ENCODE measurements around the gene ZNF385C.

DNA sequence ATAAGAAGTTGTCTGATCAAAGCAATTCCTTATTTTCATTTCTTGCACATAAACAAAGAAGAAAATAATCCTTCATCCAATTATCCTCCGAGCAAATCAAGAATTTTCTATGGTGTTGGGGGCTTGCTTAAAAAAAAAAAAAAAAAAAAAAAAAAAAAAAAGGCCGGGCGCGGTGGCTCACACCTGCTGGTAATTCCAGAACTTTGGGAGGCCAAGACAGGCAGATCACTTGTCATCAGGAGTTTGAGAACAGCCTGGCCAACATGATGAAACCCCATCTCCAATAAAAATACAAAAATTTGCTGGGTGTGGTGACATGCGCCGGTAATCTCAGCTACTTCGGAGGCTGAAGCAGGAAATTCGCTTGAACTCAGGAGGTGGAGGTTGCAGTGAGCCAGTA lies 112.4 kb downstream of the ZNF385C start:
- TF ChIP-seq EZH2 (IDR thresholded peaks at IDR 0.05; ENCODE audit: low read length) (no peak), CTCF (optimal IDR thresholded peaks at IDR 0.05 in 1 of 3, IDR thresholded peaks at IDR 0.05 in 1 of 3, conservative IDR thresholded peaks at IDR 0.05 in 1 of 3; ENCODE audit: extremely low read depth in 1 of 3, insufficient read depth in 2 of 3, low read length in 3 of 3) (no peak)
